PC-9 (cell line): ENCODE data around the gene GEMIN2. TPM values are rescaled to one million over a fixed set of nuclear protein-coding genes. Genes with fewer than 3 reads are reported as not detected.

ENCODE experiments used
- BruUV-seq: library from RNA; stranded (reverse); fragments of 400-500 nt; replicated peaks from 2 replicates; lab custom pipeline; 2021; lab: Mats Ljungman, UMichigan
- CTCF ChIA-PET: fragments of 300-600 bp; sonication (Branson Sonifier 250); formaldehyde crosslinking; loops from one replicate; lab custom pipeline; 2022; ENCODE audit warnings: antibody characterized with exemption; lab: Charles Lee
- POLR2A ChIA-PET: fragments of 300-600 bp; sonication (Branson Sonifier 250); formaldehyde crosslinking; loops from one replicate; lab custom pipeline; 2022; ENCODE audit warnings: antibody characterized with exemption; ENCODE audit not compliant: unreplicated experiment; lab: Charles Lee
- DNase-seq, 2 experiments: peaks; one replicate each; pipeline versions ENCODE4 v3.0.0 to v3.0.0-alpha.2; 2015 to 2022; ENCODE audit warnings: mixed read lengths in 1 of 2
- H2AFZ ChIP-seq: fragments of 200-600 bp; sonication (generic); 2 replicates; pipeline ENCODE4 v1.8.1; 2017; ENCODE audit warnings: antibody characterized with exemption
- H3F3A ChIP-seq: fragments of 200-600 bp; sonication (generic); 2 replicates; pipeline ENCODE4 v1.8.1; 2017; ENCODE audit warnings: antibody characterized with exemption, mild to moderate bottlenecking, low read depth; ENCODE audit not compliant: insufficient read depth
- H3K27ac ChIP-seq: fragments of 200-600 bp; sonication (generic); 2 replicates; pipeline ENCODE4 v1.6.1; 2016; ENCODE audit warnings: mixed run types
- H3K27me3 ChIP-seq: fragments of 200-600 bp; sonication (generic); 2 replicates; pipeline ENCODE4 v1.6.1; 2016; ENCODE audit warnings: low read depth, mixed run types; ENCODE audit not compliant: insufficient read depth
- H3K36me3 ChIP-seq: fragments of 200-600 bp; sonication (generic); 2 replicates; pipeline ENCODE4 v1.6.1; 2016; ENCODE audit warnings: low read depth, mixed run types
- H3K4me1 ChIP-seq: fragments of 200-600 bp; sonication (generic); replicated peaks from 2 replicates; pipeline ENCODE4 v1.6.1; 2016; ENCODE audit warnings: mixed run types; ENCODE audit not compliant: insufficient read depth
- H3K4me2 ChIP-seq: fragments of 200-600 bp; sonication (generic); 2 replicates; pipeline ENCODE4 v1.6.1; 2017; ENCODE audit warnings: mixed run types
- H3K4me3 ChIP-seq: fragments of 200-600 bp; sonication (generic); 2 replicates; pipeline ENCODE4 v1.6.1; 2016; ENCODE audit warnings: mixed run types
- H3K79me2 ChIP-seq: fragments of 200-600 bp; sonication (generic); 2 replicates; pipeline ENCODE4 v1.6.1; 2017; ENCODE audit warnings: low read depth, mixed run types
- H3K9me2 ChIP-seq: fragments of 200-600 bp; sonication (generic); 2 replicates; pipeline ENCODE4 v1.8.1; 2017; ENCODE audit warnings: mild to moderate bottlenecking; ENCODE audit not compliant: insufficient read depth
- H3K9me3 ChIP-seq: fragments of 200-600 bp; sonication (generic); 2 replicates; pipeline ENCODE4 v1.8.1; 2016; ENCODE audit warnings: low read depth; ENCODE audit not compliant: insufficient read depth
- H4K20me1 ChIP-seq: fragments of 200-600 bp; sonication (generic); 2 replicates; pipeline ENCODE4 v1.8.1; 2017; ENCODE audit not compliant: insufficient read depth
- EZH2 ChIP-seq: fragments of 200-600 bp; sonication (generic); IDR thresholded peaks from 2 replicates; pipeline ENCODE4 v1.8.0; 2017; ENCODE audit warnings: antibody characterized with exemption, low read depth
- intact Hi-C: fragments of 100-400 bp; cut with micrococcal nuclease; formaldehyde crosslinking; loops from one replicate; pipeline ENCODE4 v1.10.0; 2022; ENCODE audit not compliant: unreplicated experiment
- total RNA-seq: library from RNA; stranded (reverse); gene quantifications from 2 replicates; pipeline ENCODE4 v1.2.3, GENCODE V29; 2021
- TF ChIP-seq, protein P1 (sequence below): fragments of 200-600 bp; sonication (generic); conservative IDR thresholded peaks from 2 replicates; pipeline ENCODE4 v1.6.1; 2017; ENCODE audit warnings: mixed run types, antibody characterized with exemption, mild to moderate bottlenecking, moderate library complexity

The GEMIN2 gene
- total RNA-seq, 1 experiment from 2014 or later, result 13.4 TPM

DNA sequence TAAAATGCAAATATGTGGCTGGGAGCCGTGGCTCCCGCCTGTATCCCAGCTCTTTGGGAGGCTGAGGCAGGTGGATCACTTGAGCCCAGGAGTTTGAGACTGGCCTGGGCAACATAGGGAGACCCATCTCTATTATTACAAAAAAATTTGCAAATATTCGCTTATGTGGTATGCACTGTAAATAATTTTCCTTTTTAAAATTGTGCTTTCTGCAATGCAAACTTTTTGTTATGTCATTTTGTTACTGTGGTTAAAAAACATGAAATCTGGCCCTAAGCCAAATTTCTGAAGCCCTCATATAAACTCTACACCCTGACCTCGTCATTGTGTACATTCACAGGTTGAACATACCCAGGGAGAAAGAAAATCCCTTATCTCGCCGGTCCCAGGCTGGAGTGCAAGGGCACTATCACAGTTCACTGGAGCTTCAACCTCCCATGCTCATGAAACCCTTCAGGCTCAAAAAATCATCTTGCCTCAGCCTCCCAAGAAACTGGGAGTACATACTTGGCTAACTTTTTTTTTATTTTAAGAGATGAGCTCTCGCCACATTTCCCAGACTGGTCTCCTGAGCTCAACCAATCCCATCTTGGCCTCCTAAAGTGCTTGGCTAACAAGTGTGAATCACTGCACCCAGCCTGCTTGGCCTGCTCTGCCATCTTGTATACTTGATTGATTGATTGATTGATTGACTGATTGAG is 31.3 kb downstream of the GEMIN2 start:
- Histone ChIP-seq H3K9me3 (no peaks in the 10 kb centered on the region), H3K4me2 (no peak overlapping the region), H3K9me2 (no peaks in the 10 kb centered on the region), H3K36me3 (no peaks in the 10 kb centered on the region), H4K20me1 (no peaks in the 10 kb centered on the region), H3K4me3 (no peak overlapping the region), H2AFZ (no peak overlapping the region), H3K79me2 (no peaks in the 10 kb centered on the region), H3F3A (no peaks in the 10 kb centered on the region), H3K4me1 (no peaks in the 10 kb centered on the region), H3K27ac (no peak overlapping the region), H3K27me3 (no peaks in the 10 kb centered on the region)
- intact Hi-C loops, result no loop called here
- ChIA-PET CTCF (interaction anchor here (0.6 kb wide), 1 partner anchor 89 kb away, joined by 3 read pairs; no protein-coding TSS in a partner anchor), POLR2A (no interaction called here)
- DNase-seq, result no peak
- TF ChIP-seq EZH2, result no peak
- TF ChIP-seq, protein P1, sequence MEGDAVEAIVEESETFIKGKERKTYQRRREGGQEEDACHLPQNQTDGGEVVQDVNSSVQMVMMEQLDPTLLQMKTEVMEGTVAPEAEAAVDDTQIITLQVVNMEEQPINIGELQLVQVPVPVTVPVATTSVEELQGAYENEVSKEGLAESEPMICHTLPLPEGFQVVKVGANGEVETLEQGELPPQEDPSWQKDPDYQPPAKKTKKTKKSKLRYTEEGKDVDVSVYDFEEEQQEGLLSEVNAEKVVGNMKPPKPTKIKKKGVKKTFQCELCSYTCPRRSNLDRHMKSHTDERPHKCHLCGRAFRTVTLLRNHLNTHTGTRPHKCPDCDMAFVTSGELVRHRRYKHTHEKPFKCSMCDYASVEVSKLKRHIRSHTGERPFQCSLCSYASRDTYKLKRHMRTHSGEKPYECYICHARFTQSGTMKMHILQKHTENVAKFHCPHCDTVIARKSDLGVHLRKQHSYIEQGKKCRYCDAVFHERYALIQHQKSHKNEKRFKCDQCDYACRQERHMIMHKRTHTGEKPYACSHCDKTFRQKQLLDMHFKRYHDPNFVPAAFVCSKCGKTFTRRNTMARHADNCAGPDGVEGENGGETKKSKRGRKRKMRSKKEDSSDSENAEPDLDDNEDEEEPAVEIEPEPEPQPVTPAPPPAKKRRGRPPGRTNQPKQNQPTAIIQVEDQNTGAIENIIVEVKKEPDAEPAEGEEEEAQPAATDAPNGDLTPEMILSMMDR, result no peak
- no TSS peak for BruUV-seq

GRCh38 chr14:39154594-39155189 is 40.6 kb downstream of the GEMIN2 start:
- no peaks in the 10 kb centered on the region for H3F3A ChIP-seq
- no TSS peak for BruUV-seq
- ChIA-PET CTCF (no interaction called here), POLR2A (no interaction called here)
- H2AFZ ChIP-seq, result no peak overlapping the region
- H3K27ac ChIP-seq, result no peak overlapping the region
- no peaks in the 10 kb centered on the region for H3K79me2 ChIP-seq
- no peaks in the 10 kb centered on the region for H3K4me1 ChIP-seq
- no peaks in the 10 kb centered on the region for H3K9me3 ChIP-seq
- H3K27me3 ChIP-seq, result no peaks in the 10 kb centered on the region
- intact Hi-C loops, result no loop called here
- H3K4me2 ChIP-seq, result no peak overlapping the region
- H4K20me1 ChIP-seq, result no peaks in the 10 kb centered on the region
- no peak for DNase-seq
- TF ChIP-seq, protein P1, result no peak
- no peak for TF ChIP-seq EZH2
- no peaks in the 10 kb centered on the region for H3K9me2 ChIP-seq
- H3K36me3 ChIP-seq, result no peaks in the 10 kb centered on the region
- H3K4me3 ChIP-seq, result no peak overlapping the region

- Histone ChIP-seq H2AFZ (no peak overlapping the region), H3K9me3 (no peaks in the 10 kb centered on the region), H3K4me2 (no peak overlapping the region), H3K4me1 (no peaks in the 10 kb centered on the region), H3K9me2 (no peaks in the 10 kb centered on the region), H3F3A (no peaks in the 10 kb centered on the region), H4K20me1 (no peaks in the 10 kb centered on the region), H3K79me2 (no peaks in the 10 kb centered on the region), H3K27ac (no peak overlapping the region), H3K36me3 (no peaks in the 10 kb centered on the region), H3K27me3 (no peaks in the 10 kb centered on the region), H3K4me3 (no peak overlapping the region)
- no peak for DNase-seq
- intact Hi-C loops, result no loop called here
- BruUV-seq, result no TSS peak
- no peak for TF ChIP-seq EZH2
- TF ChIP-seq, protein P1, result no peak
- ChIA-PET CTCF (no interaction called here), POLR2A (no interaction called here)
These were observed 43.4 kb downstream of the GEMIN2 start for GRCh38 chr14:39157491-39157890.
